Lung (tissue), 12 donors: ENCODE measurements around the gene GLIS1. TPM values are rescaled to one million over a fixed set of nuclear protein-coding genes. Genes with fewer than 3 reads are reported as not detected.

Source experiments
- ATAC-seq: fragments of 200-7000 bp; cut with Tn5 transposase; one replicate; pipeline ENCODE4 v1.9.1; 2020; ENCODE audit warnings: moderate number of reproducible peaks; ENCODE audit not compliant: insufficient read depth, low FRiP score
- DNase-seq, 3 donors: peaks; one replicate each; pipeline ENCODE4 v3.0.0-alpha.2; 2013 to 2017
- H3K27ac ChIP-seq, 2 donors: one replicate each; pipeline ENCODE4 v1.5.1; 2013; ENCODE audit warnings: mild to moderate bottlenecking in 2 of 2, moderate library complexity in 2 of 2, control low read depth in 1 of 2, inconsistent platforms in 1 of 2, low read depth in 1 of 2, low read length in 1 of 2
- H3K27me3 ChIP-seq, 3 donors: one replicate each; pipeline ENCODE4 v1.5.1; 2013; ENCODE audit warnings: low read length in 2 of 3; ENCODE audit not compliant: control insufficient read depth in 3 of 3, insufficient read depth in 3 of 3
- H3K36me3 ChIP-seq, 4 donors: one replicate each; pipeline ENCODE4 v1.5.1; 2013; ENCODE audit warnings: low read length in 4 of 4, mild to moderate bottlenecking in 1 of 4, moderate library complexity in 1 of 4; ENCODE audit not compliant: control insufficient read depth in 4 of 4, insufficient read depth in 4 of 4
- H3K4me1 ChIP-seq, 5 donors: one replicate each; pipeline ENCODE4 v1.5.1; 2013; ENCODE audit warnings: low read length in 5 of 5, mild to moderate bottlenecking in 2 of 5, moderate library complexity in 1 of 5; ENCODE audit not compliant: control insufficient read depth in 5 of 5, insufficient read depth in 5 of 5
- H3K4me3 ChIP-seq: one replicate; pipeline ENCODE4 v1.5.1; 2013; ENCODE audit warnings: mild to moderate bottlenecking, control low read depth, moderate library complexity
- H3K9ac ChIP-seq, 2 donors: one replicate each; pipeline ENCODE4 v1.5.1; 2013; ENCODE audit warnings: low read length in 2 of 2, control low read depth in 1 of 2; ENCODE audit not compliant: insufficient read depth in 1 of 2
- H3K9me3 ChIP-seq, 4 donors: one replicate each; pipeline ENCODE4 v1.5.1; 2013; ENCODE audit warnings: low read length in 3 of 4, mild to moderate bottlenecking in 1 of 4, moderate library complexity in 1 of 4; ENCODE audit not compliant: control insufficient read depth in 4 of 4, insufficient read depth in 3 of 4
- CTCF ChIP-seq: IDR thresholded peaks from 2 replicates; pipeline ENCODE4 v1.5.1; 2012; ENCODE audit warnings: mild to moderate bottlenecking; ENCODE audit errors: control extremely low read depth, extremely low read depth
- WGBS, 2 donors: extraction: QIAGEN DNeasy Blood & Tissue Kit; methylation state at CpG; one replicate each; pipeline ENCODE4 v1.1.7; 2013; 5-methylcytosine and 5-hydroxymethylcytosine counted together
- polyA plus RNA-seq, 2 donors: library from polyadenylated mRNA; stranded (reverse); fragments of 200-250 nt; gene quantifications; one replicate each; pipeline ENCODE4 v1.2.1, GENCODE V29; 2013
- total RNA-seq, 2 donors: library from RNA; depleted of rRNA in 1 of 2; stranded (reverse); fragments of >200 nt in 1 of 2; gene quantifications; one replicate each; pipeline ENCODE4 v1.2.1, GENCODE V29; 2014 to 2021
- donor health status: control.
- donor health status: control.
- donor health status: Bipolar disorder and iron deficiency.
- donor health status: healthy.
- donor health status: DM: yes; HTN: yes; CAD: no.

The GLIS1 gene
- total and polyA plus RNA-seq, 4 donors = 0.05 to 0.18 (median 0.17) TPM; not detected in 1

GRCh38 chr1:53731043-53731600 is 7.8 kb downstream of the GLIS1 start:
- peaks cover 0 to 2% (median 0%) of the 10 kb centered on the region in 4 donors for H3K9me3 ChIP-seq
- no peak overlapping the region for H3K4me3 ChIP-seq
- H3K4me1 ChIP-seq = no peaks in the 10 kb centered on the region
- ATAC-seq (no peak), DNase-seq (no peak)
- no peaks in the 10 kb centered on the region for H3K36me3 ChIP-seq
- no peak overlapping the region for H3K27ac ChIP-seq
- 87 to 92% methylated on average over 10 of the region's 10 CpGs for WGBS, 2 donors
- H3K9ac ChIP-seq = no peak overlapping the region
- peaks cover 0 to 53% (median 22%) of the 10 kb centered on the region in 3 donors for H3K27me3 ChIP-seq
- no peak for TF ChIP-seq CTCF

GRCh38 chr1:53730224-53730865 is 8.6 kb downstream of the GLIS1 start:
- ATAC-seq (no peak), DNase-seq (no peak)
- no peak overlapping the region for H3K9ac ChIP-seq
- TF ChIP-seq CTCF = no peak
- no peak overlapping the region for H3K27ac ChIP-seq
- H3K27me3 ChIP-seq = peaks cover 0 to 48% (median 15%) of the 10 kb centered on the region in 3 donors
- H3K4me3 ChIP-seq = no peak overlapping the region
- H3K9me3 ChIP-seq = peaks cover 0 to 2% (median 0%) of the 10 kb centered on the region in 4 donors
- no peaks in the 10 kb centered on the region for H3K36me3 ChIP-seq
- no peaks in the 10 kb centered on the region for H3K4me1 ChIP-seq
- 83 to 93% methylated on average over 12 of the region's 12 CpGs for WGBS, 2 donors

- H3K27me3 ChIP-seq = peaks cover 0 to 47% (median 8%) of the 10 kb centered on the region in 3 donors
- DNase-seq = no peak
- WGBS, 2 donors = 81 to 90% methylated on average over 16 of the region's 16 CpGs
- TF ChIP-seq CTCF = no peak
- H3K36me3 ChIP-seq = no peaks in the 10 kb centered on the region
- H3K27ac ChIP-seq = no peak overlapping the region
- H3K4me1 ChIP-seq = no peaks in the 10 kb centered on the region
- ATAC-seq = no peak
- H3K4me3 ChIP-seq = no peak overlapping the region
- peaks cover 0 to 2% (median 0%) of the 10 kb centered on the region in 4 donors for H3K9me3 ChIP-seq
- H3K9ac ChIP-seq = no peak overlapping the region
These were observed 9.3 kb downstream of the GLIS1 start for GRCh38 chr1:53729456-53730223.
